ENCODE data around the gene USP3. TPM values are rescaled to one million over a fixed set of nuclear protein-coding genes. Genes with fewer than 3 reads are reported as not detected.

USP3 gene
- total and polyA plus RNA-seq, 10 of the 15 experiments (the other 5 are each of a cell fraction or from before 2014, with no cell fraction given), result 23.8 to 64.5 (median 50.3) TPM

- 96% methylated on average over 4 of the region's 4 CpGs for whole genome bisulfite sequencing (ENCODE audit: insufficient coverage, insufficient replicate concordance, low lambda C conversion rate, missing lambda C conversion rate)
- RAD21 ChIA-PET (ENCODE audit: unreplicated experiment), result interaction anchor here (1.7 to 7.2 kb wide), 2 partner anchors 18 to 23 kb away, joined by 6 to 75 read pairs; partner anchors contain the start of gene USP3
- no peaks in the 10 kb centered on the region; the same call in 1 of the 2 replicates for H4K20me1 ChIP-seq (ENCODE audit: control insufficient read depth, insufficient read depth)
These were observed 23.8 kb downstream of the USP3 start for GRCh38 chr15:63528138-63528659.

More at GRCh38 chr15:63528138-63528659, 23.8 kb downstream of the USP3 start:
- Histone ChIP-seq H3K79me2 (ENCODE audit: control insufficient read depth, insufficient read depth, low read length) (peaks cover 100% of the 10 kb centered on the region), H3K4me2 (ENCODE audit: control insufficient read depth, insufficient read depth) (no peak overlapping the region), H3K4me1 (ENCODE audit: control insufficient read depth, insufficient read depth, low read length) (peaks cover 27% of the 10 kb centered on the region), H3K27me3 (replicated peaks in 1 of 2; ENCODE audit: control insufficient read depth in 2 of 2, insufficient read depth in 2 of 2, low read length in 1 of 2) (no peaks in the 10 kb centered on the region), H3K9ac (ENCODE audit: control insufficient read depth, insufficient read depth, low read length) (no peak overlapping the region), H3K4me3 (no peak overlapping the region), H3K9me3 (replicated peaks; ENCODE audit: control insufficient read depth, insufficient read depth, low read length) (no peaks in the 10 kb centered on the region; the same call in 2 of the 3 replicates), H3K36me3 (ENCODE audit: control insufficient read depth in 2 of 2, insufficient read depth in 2 of 2, low read length in 1 of 2) (no peaks in the 10 kb centered on the region; a peak in 2 of 4 replicates), H3K27ac (ENCODE audit: control insufficient read depth, insufficient read depth) (no peak overlapping the region), H2AFZ (ENCODE audit: control insufficient read depth, low read depth, low read length) (no peak overlapping the region)
- DNase-seq (ENCODE audit: low read depth, low spot score), result no peak
- no TSS peak for BruUV-seq (replicated peaks)
- in situ Hi-C loops (cut with MboI), result no loop called here
- ChIA-PET CTCF (interaction anchor here (1.4 kb wide), 1 partner anchor 18 kb away, joined by 4 read pairs; no protein-coding TSS in a partner anchor), POLR2A (interaction anchor here (0.7 to 6.6 kb wide), 3 partner anchors 9 to 22 kb away, joined by 3 to 47 read pairs (median 20); partner anchors contain the start of gene USP3), SMC1A (ENCODE audit: uncharacterized antibody, unreplicated experiment) (interaction anchor here (0.9 to 11.6 kb wide), 9 partner anchors 7 to 64 kb away, joined by 3 to 133 read pairs (median 4); partner anchors contain the start of gene USP3)
- ATAC-seq, result no peak
- no peak for FAIRE-seq
- TF ChIP-seq, protein P1, sequence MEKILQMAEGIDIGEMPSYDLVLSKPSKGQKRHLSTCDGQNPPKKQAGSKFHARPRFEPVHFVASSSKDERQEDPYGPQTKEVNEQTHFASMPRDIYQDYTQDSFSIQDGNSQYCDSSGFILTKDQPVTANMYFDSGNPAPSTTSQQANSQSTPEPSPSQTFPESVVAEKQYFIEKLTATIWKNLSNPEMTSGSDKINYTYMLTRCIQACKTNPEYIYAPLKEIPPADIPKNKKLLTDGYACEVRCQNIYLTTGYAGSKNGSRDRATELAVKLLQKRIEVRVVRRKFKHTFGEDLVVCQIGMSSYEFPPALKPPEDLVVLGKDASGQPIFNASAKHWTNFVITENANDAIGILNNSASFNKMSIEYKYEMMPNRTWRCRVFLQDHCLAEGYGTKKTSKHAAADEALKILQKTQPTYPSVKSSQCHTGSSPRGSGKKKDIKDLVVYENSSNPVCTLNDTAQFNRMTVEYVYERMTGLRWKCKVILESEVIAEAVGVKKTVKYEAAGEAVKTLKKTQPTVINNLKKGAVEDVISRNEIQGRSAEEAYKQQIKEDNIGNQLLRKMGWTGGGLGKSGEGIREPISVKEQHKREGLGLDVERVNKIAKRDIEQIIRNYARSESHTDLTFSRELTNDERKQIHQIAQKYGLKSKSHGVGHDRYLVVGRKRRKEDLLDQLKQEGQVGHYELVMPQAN (conservative IDR thresholded peaks at IDR 0.05), result no peak
- TF ChIP-seq ZNF687 (IDR thresholded peaks at IDR 0.05) (0 out of 2 replicates have a peak, but pooled peaks have one; percentile 28), GABPA (IDR thresholded peaks at IDR 0.05; ENCODE audit: low read depth) (no peak), ATF7 (IDR thresholded peaks at IDR 0.05; ENCODE audit: low read depth) (no peak)
- intact Hi-C loops (cut with micrococcal nuclease; ENCODE audit: unreplicated experiment), result no loop called here
